DOHH2 (cell line): ENCODE measurements around the gene SGCE.

Source experiments
- H3F3A ChIP-seq: fragments of 200-600 bp; sonication (generic), shearing (Covaris generic); 2 replicates; pipeline ENCODE4 v1.6.0; 2016; ENCODE audit warnings: antibody characterized with exemption, mild to moderate bottlenecking; ENCODE audit not compliant: control insufficient read depth, insufficient read depth
- H3K27ac ChIP-seq: fragments of 200-600 bp; sonication (generic); 2 replicates; pipeline ENCODE4 v1.5.1; 2014; ENCODE audit warnings: low read depth, mild to moderate bottlenecking, low read length, moderate library complexity
- H3K27me3 ChIP-seq: fragments of 200-600 bp; sonication (generic); 2 replicates; pipeline ENCODE4 v1.6.1; 2014; ENCODE audit warnings: mild to moderate bottlenecking, low read length, mixed read lengths; ENCODE audit not compliant: control insufficient read depth
- H3K36me3 ChIP-seq: fragments of 200-600 bp; sonication (generic); 2 replicates; pipeline ENCODE4 v1.6.1; 2014; ENCODE audit warnings: mild to moderate bottlenecking, low read length, moderate library complexity, mixed read lengths; ENCODE audit not compliant: control insufficient read depth
- H3K4me1 ChIP-seq: fragments of 200-600 bp; sonication (generic); 2 replicates; pipeline ENCODE4 v1.6.1; 2014; ENCODE audit warnings: mild to moderate bottlenecking, low read length, mixed read lengths; ENCODE audit not compliant: control insufficient read depth
- H3K4me2 ChIP-seq: fragments of 200-600 bp; sonication (generic); 2 replicates; pipeline ENCODE4 v1.6.0; 2014; ENCODE audit warnings: mild to moderate bottlenecking, low read length, moderate library complexity
- H3K4me3 ChIP-seq: fragments of 200-600 bp; sonication (generic); 2 replicates; pipeline ENCODE4 v1.5.1; 2014; ENCODE audit warnings: mild to moderate bottlenecking, low read length, mixed read lengths
- H3K79me2 ChIP-seq: fragments of 200-600 bp; sonication (generic); 2 replicates; pipeline ENCODE4 v1.6.1; 2014; ENCODE audit warnings: mild to moderate bottlenecking, low read length, mixed read lengths; ENCODE audit not compliant: control insufficient read depth
- H3K9me2 ChIP-seq: fragments of 200-600 bp; sonication (generic); replicated peaks from 2 replicates; pipeline ENCODE4 v1.6.1; 2014; ENCODE audit warnings: mild to moderate bottlenecking, low read length, mixed read lengths; ENCODE audit not compliant: control insufficient read depth
- H3K9me3 ChIP-seq: fragments of 200-600 bp; sonication (generic); 2 replicates; pipeline ENCODE4 v1.6.1; 2014; ENCODE audit warnings: antibody characterized with exemption, low read length, mixed read lengths; ENCODE audit not compliant: control insufficient read depth, insufficient read depth
- H4K20me1 ChIP-seq: fragments of 200-600 bp; sonication (generic); 2 replicates; pipeline ENCODE4 v1.6.0; 2014; ENCODE audit warnings: low read depth, mild to moderate bottlenecking, antibody characterized with exemption, low read length, moderate library complexity; ENCODE audit not compliant: control insufficient read depth, insufficient read depth
- CTCF ChIP-seq: fragments of 200-600 bp; sonication (generic); IDR thresholded peaks from one replicate; pipeline ENCODE4 v1.5.1; 2014; ENCODE audit warnings: antibody characterized with exemption, mild to moderate bottlenecking, low read depth, low read length; ENCODE audit not compliant: poor library complexity, severe bottlenecking
- EZH2phosphoT487 ChIP-seq: fragments of 200-600 bp; sonication (generic); IDR thresholded peaks from 2 replicates; pipeline ENCODE4 v1.6.1; 2017; ENCODE audit warnings: borderline replicate concordance, mild to moderate bottlenecking, antibody characterized with exemption, low read length, moderate library complexity, mixed read lengths

SGCE gene

GRCh38 chr7:94557215-94557614 is 98.7 kb downstream of the SGCE start:
- Histone ChIP-seq H3K79me2 (no peaks in the 10 kb centered on the region), H3K27me3 (no peaks in the 10 kb centered on the region), H3K4me3 (peak overlapping the region; percentile 58), H3F3A (peaks cover 12% of the 10 kb centered on the region), H3K27ac (peak overlapping the region; percentile 87), H4K20me1 (no peaks in the 10 kb centered on the region), H3K9me3 (no peaks in the 10 kb centered on the region), H3K4me1 (peaks cover 52% of the 10 kb centered on the region), H3K4me2 (peak overlapping the region; percentile 69), H3K36me3 (peaks cover 35% of the 10 kb centered on the region), H3K9me2 (no peaks in the 10 kb centered on the region)
- TF ChIP-seq CTCF (no peak), EZH2phosphoT487 (no peak)

GRCh38 chr7:94556028-94556427 is 99.9 kb downstream of the SGCE start:
- Histone ChIP-seq H3K4me2 (peak overlapping the region; percentile 69), H3K27me3 (no peaks in the 10 kb centered on the region), H3K9me3 (no peaks in the 10 kb centered on the region), H3F3A (peaks cover 12% of the 10 kb centered on the region), H4K20me1 (no peaks in the 10 kb centered on the region), H3K4me1 (peaks cover 52% of the 10 kb centered on the region), H3K4me3 (peak overlapping the region; percentile 58), H3K9me2 (no peaks in the 10 kb centered on the region), H3K79me2 (no peaks in the 10 kb centered on the region), H3K36me3 (peaks cover 41% of the 10 kb centered on the region), H3K27ac (peak overlapping the region; percentile 87)
- no peak for TF ChIP-seq CTCF
- TF ChIP-seq EZH2phosphoT487: no peak

GRCh38 chr7:94547126-94547525 is 108.8 kb downstream of the SGCE start:
- Histone ChIP-seq H3F3A (no peaks in the 10 kb centered on the region), H3K4me1 (peaks cover 9% of the 10 kb centered on the region), H4K20me1 (no peaks in the 10 kb centered on the region), H3K27ac (peak overlapping the region; percentile 12; the same call in 1 of the 2 replicates), H3K9me2 (no peaks in the 10 kb centered on the region), H3K4me3 (no peak overlapping the region), H3K36me3 (peaks cover 20% of the 10 kb centered on the region), H3K79me2 (no peaks in the 10 kb centered on the region), H3K27me3 (no peaks in the 10 kb centered on the region), H3K9me3 (no peaks in the 10 kb centered on the region), H3K4me2 (peak overlapping the region; percentile 9; the same call in 1 of the 2 replicates)
- no peak for TF ChIP-seq EZH2phosphoT487
- TF ChIP-seq CTCF: no peak

GRCh38 chr7:94540428-94540827 is 115.5 kb downstream of the SGCE start:
- Histone ChIP-seq H3K4me2 (no peak overlapping the region), H3F3A (0 out of 2 replicates have a peak, but pooled peaks cover 2% of the 10 kb centered on the region), H3K4me3 (no peak overlapping the region), H3K4me1 (no peaks in the 10 kb centered on the region), H3K27me3 (no peaks in the 10 kb centered on the region), H4K20me1 (no peaks in the 10 kb centered on the region), H3K9me3 (no peaks in the 10 kb centered on the region), H3K79me2 (no peaks in the 10 kb centered on the region), H3K36me3 (peaks cover 33% of the 10 kb centered on the region), H3K27ac (no peak overlapping the region), H3K9me2 (no peaks in the 10 kb centered on the region)
- no peak for TF ChIP-seq EZH2phosphoT487
- no peak for TF ChIP-seq CTCF
